IgD-negative memory B cell (primary cell): Measurements from ENCODE around the gene HTRA3. TPM values are rescaled to one million over a fixed set of nuclear protein-coding genes. Genes with fewer than 3 reads are reported as not detected.

Experiments used
- H3K27ac Mint-ChIP-seq, 3 donors: one replicate each; pipeline ENCODE4 v1.8.0; 2020 to 2022; ENCODE audit warnings: mild to moderate bottlenecking in 3 of 3, mixed read lengths in 3 of 3, moderate library complexity in 1 of 3
- H3K27me3 Mint-ChIP-seq: one replicate; pipeline ENCODE4 v1.8.0; 2021; ENCODE audit warnings: mixed read lengths
- H3K36me3 Mint-ChIP-seq: one replicate; pipeline ENCODE4 v1.8.0; 2020; ENCODE audit warnings: mild to moderate bottlenecking, mixed read lengths
- H3K4me1 Mint-ChIP-seq, 3 donors: one replicate each; pipeline ENCODE4 v1.8.0; 2020 to 2022; ENCODE audit warnings: mixed read lengths in 3 of 3, mild to moderate bottlenecking in 1 of 3
- H3K4me3 Mint-ChIP-seq, 4 donors: one replicate each; pipeline ENCODE4 v1.8.0; 2020 to 2022; ENCODE audit warnings: mild to moderate bottlenecking in 4 of 4, mixed read lengths in 4 of 4, moderate library complexity in 3 of 4
- H3K9me3 Mint-ChIP-seq, 3 donors: one replicate each; pipeline ENCODE4 v1.8.0; 2020 to 2021; ENCODE audit warnings: mixed read lengths in 3 of 3, mild to moderate bottlenecking in 1 of 3
- polyA plus RNA-seq: library from polyadenylated mRNA; unstranded; fragments of 300-500 nt; fragmentation: Illumina TruSeq; gene quantifications from one replicate; pipeline ENCODE4 v1.2.3, GENCODE V29; 2021

HTRA3 gene
- polyA plus RNA-seq: not detected

- Mint-ChIP-seq H3K27ac (no peak within 1 kb of the TSS), H3K9me3 (no peaks in the 10 kb centered on the region), H3K4me1 (no peaks in the 10 kb centered on the region), H3K4me3 (peak within 1 kb of the TSS in 1 of 4 donors; percentile 55), H3K27me3 (peaks cover 26% of the 10 kb centered on the region), H3K36me3 (no peaks in the 10 kb centered on the region)
Measured at GRCh38 chr4:8269535-8270417, at the start of gene HTRA3. TSS of gene HTRA3 (plus strand) at chr4:8269754. CDS start at chr4:8269969, 215 bp downstream.

- peaks cover 5 to 9% (median 5%) of the 10 kb centered on the region in 3 donors for H3K4me1 Mint-ChIP-seq
- H3K27ac Mint-ChIP-seq: peak overlapping the region in 1 of 3 donors; percentile 50
- H3K4me3 Mint-ChIP-seq: no peak overlapping the region
- no peaks in the 10 kb centered on the region for H3K9me3 Mint-ChIP-seq
- H3K36me3 Mint-ChIP-seq: peaks cover 7% of the 10 kb centered on the region
- H3K27me3 Mint-ChIP-seq: no peaks in the 10 kb centered on the region
Measured at GRCh38 chr4:8220661-8221450, 48.7 kb upstream of the HTRA3 start.

GRCh38 chr4:8221476-8221875, 48.1 kb upstream of the HTRA3 start:
- Mint-ChIP-seq H3K27ac (peak overlapping the region in 1 of 3 donors; percentile 43), H3K27me3 (no peaks in the 10 kb centered on the region), H3K9me3 (no peaks in the 10 kb centered on the region), H3K4me3 (no peak overlapping the region), H3K36me3 (peaks cover 7% of the 10 kb centered on the region), H3K4me1 (peaks cover 6 to 9% (median 7%) of the 10 kb centered on the region in 3 donors)

GRCh38 chr4:8221985-8222384, 47.6 kb upstream of the HTRA3 start:
- Mint-ChIP-seq H3K4me1 (peaks cover 7 to 9% (median 9%) of the 10 kb centered on the region in 3 donors), H3K36me3 (peaks cover 7% of the 10 kb centered on the region), H3K4me3 (no peak overlapping the region), H3K27me3 (no peaks in the 10 kb centered on the region), H3K9me3 (no peaks in the 10 kb centered on the region), H3K27ac (peak overlapping the region in 1 of 3 donors; percentile 43)

GRCh38 chr4:8222609-8223388, 46.8 kb upstream of the HTRA3 start:
- peaks cover 7% of the 10 kb centered on the region for H3K36me3 Mint-ChIP-seq
- H3K4me3 Mint-ChIP-seq: no peak overlapping the region
- H3K9me3 Mint-ChIP-seq: no peaks in the 10 kb centered on the region
- H3K27ac Mint-ChIP-seq: no peak overlapping the region
- H3K27me3 Mint-ChIP-seq: no peaks in the 10 kb centered on the region
- H3K4me1 Mint-ChIP-seq: peaks cover 7 to 9% (median 9%) of the 10 kb centered on the region in 3 donors

- Mint-ChIP-seq H3K9me3 (no peaks in the 10 kb centered on the region), H3K4me3 (no peak overlapping the region), H3K27ac (no peak overlapping the region), H3K27me3 (no peaks in the 10 kb centered on the region), H3K4me1 (peaks cover 9 to 17% (median 16%) of the 10 kb centered on the region in 3 donors), H3K36me3 (peaks cover 7% of the 10 kb centered on the region)
Measured at GRCh38 chr4:8224267-8224974, 45.1 kb upstream of the HTRA3 start.

- H3K9me3 Mint-ChIP-seq: no peaks in the 10 kb centered on the region
- no peak overlapping the region for H3K4me3 Mint-ChIP-seq
- H3K27ac Mint-ChIP-seq: no peak overlapping the region
- H3K4me1 Mint-ChIP-seq: peaks cover 13 to 18% (median 15%) of the 10 kb centered on the region in 3 donors
- no peaks in the 10 kb centered on the region for H3K27me3 Mint-ChIP-seq
- peaks cover 5% of the 10 kb centered on the region for H3K36me3 Mint-ChIP-seq
Measured at GRCh38 chr4:8224975-8225625, 44.5 kb upstream of the HTRA3 start.

GRCh38 chr4:8225706-8226443, 43.7 kb upstream of the HTRA3 start:
- Mint-ChIP-seq H3K27me3 (no peaks in the 10 kb centered on the region), H3K27ac (no peak overlapping the region), H3K4me1 (peaks cover 18 to 22% (median 19%) of the 10 kb centered on the region in 3 donors), H3K9me3 (no peaks in the 10 kb centered on the region), H3K4me3 (no peak overlapping the region), H3K36me3 (peaks cover 5% of the 10 kb centered on the region)

GRCh38 chr4:8227201-8227770, 42.3 kb upstream of the HTRA3 start:
- no peak overlapping the region for H3K4me3 Mint-ChIP-seq
- no peaks in the 10 kb centered on the region for H3K9me3 Mint-ChIP-seq
- no peaks in the 10 kb centered on the region for H3K36me3 Mint-ChIP-seq
- H3K4me1 Mint-ChIP-seq: peaks cover 13 to 21% (median 14%) of the 10 kb centered on the region in 3 donors
- H3K27ac Mint-ChIP-seq: peak overlapping the region in 1 of 3 donors; percentile 42
- H3K27me3 Mint-ChIP-seq: no peaks in the 10 kb centered on the region

- Mint-ChIP-seq H3K9me3 (no peaks in the 10 kb centered on the region), H3K4me1 (peaks cover 13 to 21% (median 14%) of the 10 kb centered on the region in 3 donors), H3K27ac (peak overlapping the region in 2 of 3 donors; percentile 16 to 88), H3K27me3 (no peaks in the 10 kb centered on the region), H3K4me3 (peak overlapping the region in 1 of 4 donors; percentile 74), H3K36me3 (no peaks in the 10 kb centered on the region)
Measured at GRCh38 chr4:8227771-8228318, 41.7 kb upstream of the HTRA3 start.

GRCh38 chr4:8228319-8229250, 41.0 kb upstream of the HTRA3 start:
- Mint-ChIP-seq H3K9me3 (no peaks in the 10 kb centered on the region), H3K27ac (peak overlapping the region; percentile 83 to 95 (median 88)), H3K4me3 (peak overlapping the region in 3 of 4 donors; percentile 70 to 89 (median 86)), H3K4me1 (peaks cover 13 to 21% (median 14%) of the 10 kb centered on the region in 3 donors), H3K36me3 (no peaks in the 10 kb centered on the region), H3K27me3 (no peaks in the 10 kb centered on the region)
